GM23338 (cell line): ENCODE data around the gene GDF7. TPM values are rescaled to one million over a fixed set of nuclear protein-coding genes. Genes with fewer than 3 reads are reported as not detected.

Source experiments
- polyA plus RNA-seq: library from polyadenylated mRNA; unstranded; fragments of >200 nt; fragmentation: Nextera tagmentation; extraction: Ambion mirVana; gene quantifications from 2 replicates; pipeline ENCODE4 v1.2.1, GENCODE V29; 2016
- total RNA-seq: library from RNA; depleted of rRNA; stranded (reverse); fragments of >200 nt; shearing (Covaris generic); gene quantifications from 2 replicates; pipeline ENCODE4 v1.2.3, GENCODE V29; 2014; rRNA removed

GDF7 gene
- total and polyA plus RNA-seq, 2 experiments from 2014 or later: 0.19 to 0.52 TPM

Other genes starting within 250 kb of the GDF7 start
- gene RHOB, start 220.1 kb upstream of the GDF7 start, total RNA-seq: 26.9 and 29.2 TPM in 2 replicates
- 5.5 and 6.6 TPM in 2 replicates for gene RHOB, start 220.1 kb upstream of the GDF7 start, polyA plus RNA-seq
- 15.0 and 16.8 TPM in 2 replicates for gene HS1BP3, start 16.0 kb upstream of the GDF7 start, total RNA-seq
- gene HS1BP3, start 16.0 kb upstream of the GDF7 start, polyA plus RNA-seq: 6.0 and 7.2 TPM in 2 replicates
- 25.4 and 37.5 TPM in 2 replicates for gene LDAH, start 156.0 kb downstream of the GDF7 start, total RNA-seq
- gene LDAH, start 156.0 kb downstream of the GDF7 start, polyA plus RNA-seq: 8.1 and 12.1 TPM in 2 replicates